Pons (tissue), 1 donor: Measurements from ENCODE around the gene PMEPA1.

Source experiments
- DNase-seq: peaks from one replicate; pipeline ENCODE4 v3.0.0-alpha.2; 2016; ENCODE audit warnings: low spot score

Gene PMEPA1

GRCh38 chr20:57711826-57712225 is 2.0 kb upstream of the PMEPA1 start:
- no peak for DNase-seq

GRCh38 chr20:57711311-57711712 is 1.5 kb upstream of the PMEPA1 start:
- no peak for DNase-seq

GRCh38 chr20:57710841-57711240 is 1.0 kb upstream of the PMEPA1 start:
- peak; percentile 25 for DNase-seq

- DNase-seq: no peak
Observed at GRCh38 chr20:57708694-57709673, 831 bp downstream of the PMEPA1 start.

GRCh38 chr20:57707849-57708693 is 1.7 kb downstream of the PMEPA1 start:
- peak; percentile 44 for DNase-seq

GRCh38 chr20:57707320-57707719 is 2.5 kb downstream of the PMEPA1 start:
- DNase-seq: no peak

- DNase-seq: no peak
Observed at GRCh38 chr20:57705127-57705899, 4.5 kb downstream of the PMEPA1 start.

GRCh38 chr20:57704245-57704644 is 5.6 kb downstream of the PMEPA1 start:
- no peak for DNase-seq

- DNase-seq: no peak
Observed at GRCh38 chr20:57703013-57703412, 6.8 kb downstream of the PMEPA1 start.

GRCh38 chr20:57702521-57702920 is 7.3 kb downstream of the PMEPA1 start:
- no peak for DNase-seq

GRCh38 chr20:57702091-57702490 is 7.7 kb downstream of the PMEPA1 start:
- DNase-seq: no peak

- no peak for DNase-seq
Observed at GRCh38 chr20:57701651-57702050, 8.2 kb downstream of the PMEPA1 start.

- no peak for DNase-seq
Observed at GRCh38 chr20:57701090-57701489, 8.7 kb downstream of the PMEPA1 start.

- no peak for DNase-seq
Observed at GRCh38 chr20:57699395-57699794, 10.4 kb downstream of the PMEPA1 start.

GRCh38 chr20:57698867-57699275 is 10.9 kb downstream of the PMEPA1 start:
- DNase-seq: no peak

- no peak for DNase-seq
Observed at GRCh38 chr20:57698116-57698866, 11.5 kb downstream of the PMEPA1 start.

- no peak for DNase-seq
Observed at GRCh38 chr20:57697543-57697942, 12.3 kb downstream of the PMEPA1 start.

GRCh38 chr20:57696401-57696961 is 13.3 kb downstream of the PMEPA1 start:
- DNase-seq: no peak

- DNase-seq: no peak
Observed at GRCh38 chr20:57695940-57696339, 13.9 kb downstream of the PMEPA1 start.

- DNase-seq: no peak
Observed at GRCh38 chr20:57695012-57695411, 14.8 kb downstream of the PMEPA1 start.

GRCh38 chr20:57694481-57694880 is 15.3 kb downstream of the PMEPA1 start:
- no peak for DNase-seq
